SJSA1 (cell line): ENCODE results near the gene NSUN7. TPM values are rescaled to one million over a fixed set of nuclear protein-coding genes. Genes with fewer than 3 reads are reported as not detected.

ENCODE experiments used
- DNase-seq, 2 experiments: peaks; one replicate each; pipeline ENCODE4 v3.0.0-alpha.2; 2015 to 2020; ENCODE audit warnings: low spot score in 2 of 2, low read depth in 1 of 2
- H3K27ac ChIP-seq: fragments of 250-450 bp; sonication (Bioruptor Pico); 2 replicates; pipeline ENCODE4 v1.5.1; 2020; ENCODE audit warnings: mild to moderate bottlenecking, moderate library complexity
- H3K27me3 ChIP-seq: fragments of 250-450 bp; sonication (Bioruptor Pico); replicated peaks from 2 replicates; pipeline ENCODE4 v1.5.1; 2020; ENCODE audit warnings: mild to moderate bottlenecking, moderate library complexity
- H3K36me3 ChIP-seq: fragments of 250-450 bp; sonication (Bioruptor Pico); 2 replicates; pipeline ENCODE4 v1.5.1; 2020; ENCODE audit warnings: mild to moderate bottlenecking
- H3K4me1 ChIP-seq: fragments of 250-450 bp; sonication (Bioruptor Pico); replicated peaks from 2 replicates; pipeline ENCODE4 v1.6.1; 2021; ENCODE audit warnings: mild to moderate bottlenecking
- H3K4me3 ChIP-seq: fragments of 250-450 bp; sonication (Bioruptor Pico); 2 replicates; pipeline ENCODE4 v1.5.1; 2020; ENCODE audit warnings: mild to moderate bottlenecking
- H3K9me3 ChIP-seq: fragments of 250-450 bp; sonication (Bioruptor Pico); replicated peaks from 2 replicates; pipeline ENCODE4 v1.5.1; 2020; ENCODE audit warnings: mild to moderate bottlenecking
- total RNA-seq: library from RNA; depleted of rRNA; stranded (reverse); fragments of >200 nt; shearing (Covaris generic); gene quantifications from 2 replicates; pipeline ENCODE4 v1.2.3, GENCODE V29; 2014

NSUN7 gene
- total RNA-seq, 1 experiment from 2014 or later, result not detected

- Histone ChIP-seq H3K4me1 (no peaks in the 10 kb centered on the region), H3K27ac (no peak overlapping the region), H3K36me3 (no peaks in the 10 kb centered on the region), H3K27me3 (no peaks in the 10 kb centered on the region), H3K4me3 (no peak overlapping the region), H3K9me3 (no peaks in the 10 kb centered on the region)
- no peak for DNase-seq
These were observed 27.1 kb upstream of the NSUN7 start for GRCh38 chr4:40722576-40723161.

GRCh38 chr4:40723728-40724127 lies 26.0 kb upstream of the NSUN7 start:
- DNase-seq, result no peak
- Histone ChIP-seq H3K9me3 (no peaks in the 10 kb centered on the region), H3K36me3 (no peaks in the 10 kb centered on the region), H3K27ac (no peak overlapping the region), H3K4me3 (no peak overlapping the region), H3K27me3 (no peaks in the 10 kb centered on the region), H3K4me1 (no peaks in the 10 kb centered on the region)

GRCh38 chr4:40728333-40728732 lies 21.4 kb upstream of the NSUN7 start:
- Histone ChIP-seq H3K27me3 (no peaks in the 10 kb centered on the region), H3K4me1 (no peaks in the 10 kb centered on the region), H3K4me3 (no peak overlapping the region), H3K9me3 (no peaks in the 10 kb centered on the region), H3K36me3 (no peaks in the 10 kb centered on the region), H3K27ac (no peak overlapping the region)
- no peak for DNase-seq

GRCh38 chr4:40729555-40729954 lies 20.2 kb upstream of the NSUN7 start:
- Histone ChIP-seq H3K27ac (no peak overlapping the region), H3K4me1 (no peaks in the 10 kb centered on the region), H3K27me3 (no peaks in the 10 kb centered on the region), H3K4me3 (no peak overlapping the region), H3K9me3 (no peaks in the 10 kb centered on the region), H3K36me3 (no peaks in the 10 kb centered on the region)
- no peak for DNase-seq

- Histone ChIP-seq H3K27me3 (no peaks in the 10 kb centered on the region), H3K36me3 (no peaks in the 10 kb centered on the region), H3K27ac (no peak overlapping the region), H3K4me3 (no peak overlapping the region), H3K9me3 (no peaks in the 10 kb centered on the region), H3K4me1 (no peaks in the 10 kb centered on the region)
- no peak for DNase-seq
These were observed 19.6 kb upstream of the NSUN7 start for GRCh38 chr4:40730091-40730679.

- Histone ChIP-seq H3K4me3 (no peak overlapping the region), H3K36me3 (no peaks in the 10 kb centered on the region), H3K4me1 (no peaks in the 10 kb centered on the region)
These were observed 18.4 kb upstream of the NSUN7 start for GRCh38 chr4:40731361-40731760.

GRCh38 chr4:40731792-40732245 lies 17.9 kb upstream of the NSUN7 start:
- no peaks in the 10 kb centered on the region for H3K9me3 ChIP-seq
- DNase-seq, result no peak
- H3K4me1 ChIP-seq, result no peaks in the 10 kb centered on the region
- no peaks in the 10 kb centered on the region for H3K36me3 ChIP-seq
- no peaks in the 10 kb centered on the region for H3K27me3 ChIP-seq
- H3K27ac ChIP-seq, result no peak overlapping the region
- no peak overlapping the region for H3K4me3 ChIP-seq

More at GRCh38 chr4:40731361-40731760, 18.4 kb upstream of the NSUN7 start:
- no peaks in the 10 kb centered on the region for H3K9me3 ChIP-seq
- H3K27me3 ChIP-seq, result no peaks in the 10 kb centered on the region
- no peak overlapping the region for H3K27ac ChIP-seq
- no peak for DNase-seq

GRCh38 chr4:40733752-40734151 lies 16.0 kb upstream of the NSUN7 start:
- no peak for DNase-seq
- no peaks in the 10 kb centered on the region for H3K4me1 ChIP-seq
- H3K27me3 ChIP-seq, result no peaks in the 10 kb centered on the region
- H3K9me3 ChIP-seq, result no peaks in the 10 kb centered on the region
- H3K4me3 ChIP-seq, result no peak overlapping the region
- no peaks in the 10 kb centered on the region for H3K36me3 ChIP-seq
- H3K27ac ChIP-seq, result no peak overlapping the region

- no peak overlapping the region for H3K4me3 ChIP-seq
- no peak overlapping the region for H3K27ac ChIP-seq
- no peaks in the 10 kb centered on the region for H3K9me3 ChIP-seq
- DNase-seq, result no peak
- H3K4me1 ChIP-seq, result no peaks in the 10 kb centered on the region
- no peaks in the 10 kb centered on the region for H3K27me3 ChIP-seq
- no peaks in the 10 kb centered on the region for H3K36me3 ChIP-seq
These were observed 15.3 kb upstream of the NSUN7 start for GRCh38 chr4:40734497-40734896.

- Histone ChIP-seq H3K4me1 (no peaks in the 10 kb centered on the region), H3K27ac (no peak overlapping the region), H3K27me3 (no peaks in the 10 kb centered on the region), H3K36me3 (no peaks in the 10 kb centered on the region), H3K9me3 (no peaks in the 10 kb centered on the region), H3K4me3 (no peak overlapping the region)
- no peak for DNase-seq
These were observed 12.8 kb upstream of the NSUN7 start for GRCh38 chr4:40736910-40737309.

- DNase-seq, result no peak
- Histone ChIP-seq H3K36me3 (no peaks in the 10 kb centered on the region), H3K27ac (no peak overlapping the region), H3K4me3 (no peak overlapping the region), H3K9me3 (no peaks in the 10 kb centered on the region), H3K27me3 (no peaks in the 10 kb centered on the region), H3K4me1 (no peaks in the 10 kb centered on the region)
These were observed 11.9 kb upstream of the NSUN7 start for GRCh38 chr4:40737879-40738278.

GRCh38 chr4:40739347-40739746 lies 10.4 kb upstream of the NSUN7 start:
- H3K9me3 ChIP-seq, result no peaks in the 10 kb centered on the region
- no peaks in the 10 kb centered on the region for H3K36me3 ChIP-seq
- H3K4me3 ChIP-seq, result no peak overlapping the region
- H3K27me3 ChIP-seq, result no peaks in the 10 kb centered on the region
- no peaks in the 10 kb centered on the region for H3K4me1 ChIP-seq
- H3K27ac ChIP-seq, result no peak overlapping the region
- DNase-seq, result no peak

- Histone ChIP-seq H3K27ac (no peak overlapping the region), H3K9me3 (no peaks in the 10 kb centered on the region), H3K4me3 (no peak overlapping the region), H3K36me3 (no peaks in the 10 kb centered on the region), H3K27me3 (no peaks in the 10 kb centered on the region), H3K4me1 (no peaks in the 10 kb centered on the region)
- DNase-seq, result no peak
These were observed 5.5 kb upstream of the NSUN7 start for GRCh38 chr4:40744218-40744617.

- H3K27ac ChIP-seq, result no peak overlapping the region
- no peaks in the 10 kb centered on the region for H3K9me3 ChIP-seq
- peaks cover 5% of the 10 kb centered on the region; the same call in 1 of the 2 replicates for H3K4me1 ChIP-seq
- no peak for DNase-seq
- no peaks in the 10 kb centered on the region for H3K36me3 ChIP-seq
- peaks cover 5% of the 10 kb centered on the region; the same call in 1 of the 2 replicates for H3K27me3 ChIP-seq
- H3K4me3 ChIP-seq, result no peak overlapping the region
These were observed 4.3 kb upstream of the NSUN7 start for GRCh38 chr4:40745285-40745984.
